Parathyroid adenoma (tissue), 2 donors: ENCODE results near the gene TXNDC2.

Experiments used
- H2AFZ ChIP-seq: fragments of 300-600 bp; sonication (generic); one replicate; pipeline ENCODE4 v1.7.0; 2017; ENCODE audit warnings: antibody characterized with exemption, mild to moderate bottlenecking
- H3K27ac ChIP-seq: fragments of 300-600 bp; sonication (generic); one replicate; pipeline ENCODE4 v1.7.0; 2017
- H3K27me3 ChIP-seq: fragments of 300-600 bp; sonication (generic); one replicate; pipeline ENCODE4 v1.7.0; 2017; ENCODE audit warnings: low read length; ENCODE audit not compliant: control insufficient read depth, insufficient read depth
- H3K36me3 ChIP-seq: fragments of 300-600 bp; sonication (generic); one replicate; pipeline ENCODE4 v1.7.0; 2017; ENCODE audit warnings: low read length; ENCODE audit not compliant: control insufficient read depth, insufficient read depth
- H3K4me1 ChIP-seq: fragments of 300-600 bp; sonication (generic); one replicate; pipeline ENCODE4 v1.7.0; 2017; ENCODE audit warnings: control low read depth
- H3K4me2 ChIP-seq: fragments of 300-600 bp; sonication (generic); one replicate; pipeline ENCODE4 v1.7.0; 2017; ENCODE audit warnings: low read length
- H3K4me3 ChIP-seq: fragments of 300-600 bp; sonication (generic); one replicate; pipeline ENCODE4 v1.7.0; 2017; ENCODE audit warnings: low read depth, low read length
- H3K79me2 ChIP-seq: fragments of 300-600 bp; sonication (generic); one replicate; pipeline ENCODE4 v1.7.0; 2017; ENCODE audit warnings: control low read depth
- H3K9ac ChIP-seq: fragments of 300-600 bp; sonication (generic); one replicate; pipeline ENCODE4 v1.7.0; 2017; ENCODE audit warnings: mild to moderate bottlenecking
- H3K9me3 ChIP-seq: fragments of 300-600 bp; sonication (generic); one replicate; pipeline ENCODE4 v1.7.0; 2017; ENCODE audit warnings: low read length; ENCODE audit not compliant: control insufficient read depth
- TF ChIP-seq, protein P1 (sequence below): fragments of 300-600 bp; sonication (generic); IDR thresholded peaks from one replicate; pipeline ENCODE4 v1.7.0; 2017; ENCODE audit warnings: antibody characterized with exemption, mild to moderate bottlenecking
- donor health status: primary hyperparathyroidism.

Gene TXNDC2

GRCh38 chr18:9872823-9873222 lies 12.9 kb upstream of the TXNDC2 start:
- no peaks in the 10 kb centered on the region for H3K36me3 ChIP-seq
- H2AFZ ChIP-seq = no peak overlapping the region
- H3K79me2 ChIP-seq = no peaks in the 10 kb centered on the region
- H3K9me3 ChIP-seq = no peaks in the 10 kb centered on the region
- no peak overlapping the region for H3K9ac ChIP-seq
- H3K4me1 ChIP-seq = no peaks in the 10 kb centered on the region
- no peak overlapping the region for H3K4me3 ChIP-seq
- no peak overlapping the region for H3K4me2 ChIP-seq
- TF ChIP-seq, protein P1, sequence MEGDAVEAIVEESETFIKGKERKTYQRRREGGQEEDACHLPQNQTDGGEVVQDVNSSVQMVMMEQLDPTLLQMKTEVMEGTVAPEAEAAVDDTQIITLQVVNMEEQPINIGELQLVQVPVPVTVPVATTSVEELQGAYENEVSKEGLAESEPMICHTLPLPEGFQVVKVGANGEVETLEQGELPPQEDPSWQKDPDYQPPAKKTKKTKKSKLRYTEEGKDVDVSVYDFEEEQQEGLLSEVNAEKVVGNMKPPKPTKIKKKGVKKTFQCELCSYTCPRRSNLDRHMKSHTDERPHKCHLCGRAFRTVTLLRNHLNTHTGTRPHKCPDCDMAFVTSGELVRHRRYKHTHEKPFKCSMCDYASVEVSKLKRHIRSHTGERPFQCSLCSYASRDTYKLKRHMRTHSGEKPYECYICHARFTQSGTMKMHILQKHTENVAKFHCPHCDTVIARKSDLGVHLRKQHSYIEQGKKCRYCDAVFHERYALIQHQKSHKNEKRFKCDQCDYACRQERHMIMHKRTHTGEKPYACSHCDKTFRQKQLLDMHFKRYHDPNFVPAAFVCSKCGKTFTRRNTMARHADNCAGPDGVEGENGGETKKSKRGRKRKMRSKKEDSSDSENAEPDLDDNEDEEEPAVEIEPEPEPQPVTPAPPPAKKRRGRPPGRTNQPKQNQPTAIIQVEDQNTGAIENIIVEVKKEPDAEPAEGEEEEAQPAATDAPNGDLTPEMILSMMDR = no peak
- H3K27ac ChIP-seq = no peak overlapping the region
- no peaks in the 10 kb centered on the region for H3K27me3 ChIP-seq

GRCh38 chr18:9874728-9875127 lies 11.0 kb upstream of the TXNDC2 start:
- TF ChIP-seq, protein P1 = no peak
- Histone ChIP-seq H3K27ac (no peak overlapping the region), H2AFZ (no peak overlapping the region), H3K4me1 (no peaks in the 10 kb centered on the region), H3K9me3 (no peaks in the 10 kb centered on the region), H3K4me2 (no peak overlapping the region), H3K9ac (no peak overlapping the region), H3K27me3 (no peaks in the 10 kb centered on the region), H3K36me3 (no peaks in the 10 kb centered on the region), H3K4me3 (no peak overlapping the region), H3K79me2 (no peaks in the 10 kb centered on the region)

DNA sequence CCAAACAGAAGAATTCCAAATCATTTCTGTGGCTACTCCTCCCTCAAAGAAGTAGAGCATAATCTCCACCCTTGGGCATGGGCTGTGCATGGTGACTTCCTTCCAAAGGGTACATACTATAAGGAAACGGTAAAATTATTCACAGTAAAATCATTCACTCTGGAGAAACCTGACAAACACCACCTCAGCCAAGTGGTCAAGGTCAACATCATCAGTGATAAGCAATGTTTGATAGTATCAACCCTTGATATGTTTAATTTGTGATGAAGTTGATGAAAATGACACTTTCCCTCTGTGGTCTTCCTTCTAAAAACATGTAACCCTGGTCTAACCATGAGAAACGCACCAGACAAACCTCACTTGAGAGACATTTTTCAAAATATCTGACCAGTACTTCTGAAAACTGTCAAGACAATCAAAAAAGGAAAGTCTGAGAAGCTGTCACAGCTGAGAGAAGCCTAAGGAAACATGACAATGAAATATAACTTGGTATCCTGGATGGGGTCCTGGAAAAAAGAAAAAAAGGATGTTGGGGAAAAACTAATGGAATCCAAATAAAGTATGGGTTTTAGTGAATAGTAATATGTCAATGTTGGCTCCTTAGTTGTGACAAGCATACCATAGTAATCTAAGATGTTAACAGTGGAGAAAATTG lies 9.4 kb upstream of the TXNDC2 start:
- H3K4me1 ChIP-seq = no peaks in the 10 kb centered on the region
- no peaks in the 10 kb centered on the region for H3K27me3 ChIP-seq
- H3K4me3 ChIP-seq = no peak overlapping the region
- H3K27ac ChIP-seq = no peak overlapping the region
- no peaks in the 10 kb centered on the region for H3K36me3 ChIP-seq
- no peak overlapping the region for H3K4me2 ChIP-seq
- no peaks in the 10 kb centered on the region for H3K9me3 ChIP-seq
- TF ChIP-seq, protein P1 = no peak
- H2AFZ ChIP-seq = no peak overlapping the region
- H3K9ac ChIP-seq = no peak overlapping the region
- H3K79me2 ChIP-seq = no peaks in the 10 kb centered on the region

GRCh38 chr18:9876867-9877654 lies 8.7 kb upstream of the TXNDC2 start:
- Histone ChIP-seq H3K4me1 (no peaks in the 10 kb centered on the region), H3K9me3 (no peaks in the 10 kb centered on the region), H3K9ac (no peak overlapping the region), H3K4me3 (no peak overlapping the region), H3K27ac (no peak overlapping the region), H3K36me3 (no peaks in the 10 kb centered on the region), H3K79me2 (no peaks in the 10 kb centered on the region), H3K4me2 (peak overlapping the region; percentile 40), H2AFZ (peak overlapping the region; percentile 67), H3K27me3 (no peaks in the 10 kb centered on the region)
- TF ChIP-seq, protein P1 = no peak
